HG02981 (cell line): ENCODE data around the gene DDOST.
"Not testable (repeated sequence)": the region's sequence is repeated elsewhere in the genome, so short reads cannot be mapped to it uniquely, and the experiment has no call there.

Experiments
- ATAC-seq: cut with Tn5 transposase; IDR thresholded peaks from one replicate; pipeline ENCODE4 v1.9.1; 2021; ENCODE audit warnings: mild to moderate bottlenecking, moderate library complexity; ENCODE audit not compliant: unreplicated experiment

DDOST gene

GRCh38 chr1:20693623-20694022 lies 32.5 kb upstream of the DDOST start:
- no peak for ATAC-seq

DNA sequence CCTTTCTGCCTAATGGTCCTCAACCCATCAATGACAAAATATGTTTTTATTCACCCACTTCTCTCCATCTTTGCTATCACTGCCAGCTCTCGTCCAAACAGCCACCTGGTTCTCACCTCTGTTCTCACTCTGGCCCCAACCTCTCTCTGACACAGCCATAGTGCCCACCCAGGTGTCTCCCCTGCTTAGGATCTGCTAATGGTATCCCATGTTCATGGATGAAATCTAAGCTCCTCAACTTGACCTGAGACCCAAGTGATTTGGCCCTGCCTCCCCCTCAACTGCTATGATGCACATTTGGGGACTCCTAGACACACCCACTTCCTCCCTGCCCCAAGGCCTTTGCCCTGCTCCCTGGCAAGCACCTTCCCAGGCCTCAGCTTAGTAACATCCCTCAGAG lies 30.7 kb upstream of the DDOST start:
- no peak for ATAC-seq

DNA sequence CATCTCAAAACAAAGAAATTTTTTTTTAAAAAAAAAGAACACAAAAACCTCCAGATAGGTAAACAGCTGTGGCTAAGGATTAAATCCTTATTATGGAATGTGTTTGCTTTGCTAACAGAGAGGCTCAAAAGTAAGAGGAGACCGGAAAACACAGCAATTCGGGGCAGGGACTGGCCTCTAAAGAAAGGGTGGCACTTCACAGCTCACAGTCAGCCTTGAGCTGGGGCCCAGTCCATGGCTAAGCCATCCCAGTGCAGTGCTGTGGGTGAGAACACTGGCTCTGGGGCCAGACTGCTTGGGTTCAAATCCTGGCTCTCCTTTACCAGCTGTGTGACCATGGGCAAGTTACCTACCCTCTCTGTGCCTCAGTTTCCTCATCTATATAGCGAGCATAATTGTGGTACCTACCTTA lies 28.5 kb upstream of the DDOST start:
- ATAC-seq: no peak

DNA sequence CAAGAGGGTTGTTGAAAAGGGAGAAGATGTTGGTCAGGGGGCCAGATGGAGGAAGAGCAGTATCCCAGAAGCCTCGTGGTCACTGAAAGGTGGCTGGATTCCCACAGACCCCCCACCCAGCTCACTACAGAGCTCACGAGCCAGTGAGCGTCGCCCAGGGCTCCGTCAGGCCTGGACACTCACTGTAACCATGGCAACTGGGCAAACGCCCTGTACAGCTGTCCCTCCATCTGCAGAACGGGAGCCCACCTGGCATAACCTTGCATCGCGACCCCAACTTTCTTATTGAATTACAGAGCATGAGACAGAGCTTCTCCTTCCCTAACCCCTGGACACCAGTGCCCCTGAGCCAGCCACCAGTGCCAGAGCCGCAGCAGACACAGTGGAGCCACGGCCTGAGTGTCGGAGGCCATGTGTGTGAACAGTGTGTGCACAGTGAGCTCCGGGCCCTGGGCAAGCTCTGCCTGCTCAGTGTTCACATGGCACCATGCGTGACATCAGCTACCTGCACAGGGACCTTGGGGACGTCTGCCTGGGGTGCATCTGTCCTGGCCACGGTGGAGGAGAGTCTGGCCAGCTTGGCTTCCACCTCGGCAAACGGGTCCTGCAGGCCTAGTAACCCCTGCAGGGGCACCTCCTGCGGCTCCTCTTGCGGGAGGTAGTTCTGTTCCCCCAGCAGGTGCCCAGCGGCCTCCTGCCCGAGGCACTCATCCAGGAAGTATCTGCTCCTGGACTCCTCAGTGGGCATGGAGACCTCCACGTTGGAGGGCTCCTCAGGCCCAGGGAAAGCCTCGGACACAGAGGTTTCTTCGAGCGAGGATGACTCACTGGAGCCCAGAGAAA lies 25.9 kb upstream of the DDOST start:
- ATAC-seq: no peak

DNA sequence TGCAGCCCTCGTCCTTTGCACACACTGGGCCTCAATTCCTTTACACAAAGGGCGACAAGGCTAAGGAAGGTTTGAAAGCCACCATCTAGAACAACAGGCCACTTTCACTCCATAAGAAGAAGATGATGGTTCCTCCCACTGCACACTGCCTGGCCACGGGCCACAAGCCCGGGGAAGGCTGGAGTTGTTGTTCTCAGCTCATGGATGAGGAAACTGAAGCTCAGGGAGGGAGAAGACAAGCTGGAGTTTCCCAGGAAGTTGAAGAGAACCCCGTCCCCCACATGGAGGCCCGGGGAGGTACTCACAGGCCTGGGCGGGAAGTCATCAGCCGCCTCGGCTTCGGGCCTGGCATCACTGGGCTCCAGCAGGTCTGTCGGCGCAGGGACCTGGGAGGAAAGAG lies 24.6 kb upstream of the DDOST start:
- ATAC-seq: no peak

GRCh38 chr1:20685099-20685662 lies 24.0 kb upstream of the DDOST start:
- ATAC-seq: no peak

- no peak for ATAC-seq
These were observed 23.5 kb upstream of the DDOST start for GRCh38 chr1:20684651-20685050.

- ATAC-seq: no peak
These were observed 23.0 kb upstream of the DDOST start for GRCh38 chr1:20684050-20684620.

GRCh38 chr1:20683614-20684013 lies 22.4 kb upstream of the DDOST start:
- no peak for ATAC-seq

DNA sequence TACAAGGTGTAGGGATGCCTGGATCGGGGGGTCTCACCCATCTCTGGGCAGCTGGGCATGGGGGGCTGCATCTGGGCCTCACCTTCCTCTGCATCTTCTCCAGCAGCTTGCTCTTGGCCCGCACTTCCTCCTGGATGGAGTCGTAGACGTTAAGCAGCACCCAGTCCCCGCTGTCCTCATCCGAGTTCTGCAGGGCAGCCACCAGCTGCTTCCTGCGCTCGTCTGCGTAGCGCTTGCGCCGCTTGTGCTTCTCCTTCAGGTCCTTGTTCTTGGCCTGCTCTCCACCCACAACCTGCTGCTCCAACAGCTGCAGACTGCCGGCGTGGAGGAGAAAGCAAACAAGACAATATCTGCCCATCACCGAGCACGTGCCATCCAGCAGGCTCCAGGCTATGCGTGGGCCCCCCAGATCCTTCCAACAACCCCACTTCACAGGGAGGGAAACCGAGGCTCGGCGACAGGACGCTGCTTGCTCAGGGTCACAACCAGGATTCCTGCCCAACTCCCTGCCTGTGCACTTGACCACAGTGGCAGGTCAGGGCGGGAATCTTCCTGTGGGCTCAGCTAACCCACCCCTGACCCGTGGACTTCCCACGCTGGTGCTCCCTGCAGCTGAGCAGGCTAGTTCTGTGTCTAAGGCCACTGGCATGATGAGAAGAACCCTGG lies 21.5 kb upstream of the DDOST start:
- ATAC-seq: no peak

DNA sequence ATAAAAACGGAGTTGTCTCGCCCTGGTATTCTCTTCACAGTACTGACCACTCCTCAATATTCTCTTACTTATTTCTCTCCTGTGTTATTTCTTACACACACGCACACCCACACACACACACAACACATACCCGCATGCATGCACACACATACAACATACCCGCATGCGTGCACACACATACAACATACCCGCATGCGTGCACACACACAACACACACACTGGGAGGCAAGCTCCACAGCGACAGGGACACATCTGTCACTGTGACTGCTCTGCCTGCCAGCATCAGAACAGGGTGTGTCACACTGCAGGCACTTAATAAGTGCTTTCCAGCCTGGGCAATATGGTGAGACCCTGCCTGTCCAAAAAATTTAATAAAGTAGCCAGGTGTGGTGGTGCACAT lies 20.8 kb upstream of the DDOST start:
- ATAC-seq: no peak

GRCh38 chr1:20680269-20680668 lies 19.1 kb upstream of the DDOST start:
- ATAC-seq: no peak

GRCh38 chr1:20678599-20678998 lies 17.4 kb upstream of the DDOST start:
- no peak for ATAC-seq

GRCh38 chr1:20673626-20674025 lies 12.5 kb upstream of the DDOST start:
- ATAC-seq: not testable (repeated sequence)

GRCh38 chr1:20672265-20672632 lies 11.1 kb upstream of the DDOST start:
- ATAC-seq: no peak

DNA sequence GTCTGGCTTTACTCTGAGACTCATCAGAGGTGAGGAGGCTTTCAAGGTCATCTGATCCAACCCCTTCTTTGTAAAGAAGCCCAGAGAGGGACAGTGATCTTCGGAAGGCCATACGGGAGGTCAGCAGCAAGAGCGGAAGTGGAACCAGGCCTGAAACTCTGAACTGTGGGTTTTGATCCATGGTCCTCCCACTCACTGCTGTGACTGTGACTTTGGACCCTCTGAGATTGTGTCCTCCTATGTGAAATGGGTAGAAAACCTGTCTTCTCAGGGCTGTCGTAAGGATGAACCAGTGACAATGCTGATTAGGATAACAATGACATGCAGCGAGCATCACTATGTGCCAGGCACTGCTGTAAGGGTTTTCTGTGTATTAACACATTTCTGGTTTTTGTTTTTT lies 9.8 kb upstream of the DDOST start:
- no peak for ATAC-seq

- ATAC-seq: no peak
These were observed 7.4 kb upstream of the DDOST start for GRCh38 chr1:20668581-20668980.

- ATAC-seq: no peak
These were observed 5.6 kb upstream of the DDOST start for GRCh38 chr1:20666804-20667203.

DNA sequence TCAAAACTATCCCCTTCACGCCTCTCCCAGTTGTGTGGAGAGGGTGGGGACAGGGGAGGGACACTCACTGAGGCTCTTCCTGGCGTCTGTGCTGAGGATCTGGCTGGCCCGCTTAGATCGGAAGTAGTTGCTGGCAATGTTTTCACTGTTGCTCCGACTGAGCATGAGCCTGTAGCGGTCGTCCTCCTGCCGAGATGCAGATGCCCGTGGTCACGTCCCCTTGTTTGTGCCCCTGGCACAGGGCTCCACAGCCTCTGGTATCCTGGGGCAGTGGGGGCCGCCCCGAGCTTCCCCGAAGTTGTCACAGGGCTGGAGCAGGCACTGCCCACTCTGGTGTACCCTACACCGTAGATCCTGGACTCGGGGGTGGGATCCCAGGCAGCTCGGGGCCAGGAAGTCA lies 5.0 kb upstream of the DDOST start:
- no peak for ATAC-seq

DNA sequence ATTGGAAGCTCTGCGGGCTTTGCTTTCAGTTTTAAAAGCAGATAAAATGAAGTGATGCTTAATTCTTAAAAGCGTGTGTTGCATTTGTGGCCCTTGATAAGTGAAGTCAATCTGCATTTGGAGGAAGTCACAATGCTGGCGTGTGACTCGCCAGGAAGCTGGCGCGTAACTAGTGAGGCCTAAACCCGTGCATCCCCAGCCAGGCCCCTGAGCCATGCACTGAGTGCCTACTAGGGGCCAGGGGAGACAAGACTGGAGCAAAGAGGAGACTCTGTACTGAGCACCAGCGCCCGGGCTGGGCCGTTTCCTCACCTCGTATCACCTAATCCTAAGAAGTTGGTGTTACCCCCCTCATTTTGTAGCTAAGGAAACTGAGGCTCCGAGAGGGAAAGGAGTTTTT lies 4.6 kb upstream of the DDOST start:
- ATAC-seq: no peak

- no peak for ATAC-seq
These were observed 3.0 kb upstream of the DDOST start for GRCh38 chr1:20663969-20664715.
